ENCODE measurements around the gene CPLANE1. TPM values are rescaled to one million over a fixed set of nuclear protein-coding genes. Genes with fewer than 3 reads are reported as not detected.

Gene CPLANE1
- total and polyA plus RNA-seq, 9 of the 15 experiments (the other 6 are each of a cell fraction or from before 2014, with no cell fraction given): under 0.01 to 0.27 (median 0.08) TPM; not detected in 2

DNA sequence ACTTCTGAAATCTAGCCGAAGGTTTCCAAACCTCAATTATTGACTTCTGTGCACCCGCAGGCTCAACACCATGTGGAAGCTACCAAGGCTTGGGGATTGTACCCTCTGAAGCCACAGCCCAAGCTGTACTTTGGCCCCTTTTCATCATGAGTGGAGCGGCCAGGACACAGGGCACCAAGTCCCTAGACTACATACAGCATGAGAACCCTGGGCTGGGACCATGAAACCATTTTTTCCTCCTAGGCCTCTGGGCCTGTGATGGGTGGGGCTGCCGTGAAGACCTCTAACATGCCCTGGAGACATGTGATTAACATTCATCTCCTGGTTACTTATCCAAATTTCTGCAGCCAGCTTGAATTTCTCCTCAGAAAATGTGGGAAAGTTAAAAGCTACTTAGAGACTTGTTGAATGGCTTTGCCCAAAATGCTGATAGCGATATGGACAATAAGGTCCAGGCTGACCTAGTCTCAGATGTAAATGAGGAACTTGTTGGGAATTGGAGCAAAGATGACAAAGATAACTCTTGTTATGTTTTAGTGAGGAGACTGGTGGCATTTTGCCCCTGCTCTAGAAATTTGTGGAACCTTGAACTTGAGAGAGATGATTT is 34.1 kb upstream of the CPLANE1 start:
- CTCF ChIA-PET (ENCODE audit: low intra/inter-chr PET ratio): no interaction called here

More for the DNA sequence above, 34.1 kb upstream of the CPLANE1 start:
- TF ChIP-seq SMAD4 (CRISPR knock-in tag; conservative IDR thresholded peaks at IDR 0.05) (no peak), ZNF780A (CRISPR knock-in tag; IDR thresholded peaks at IDR 0.05) (no peak), CBX3 (IDR thresholded peaks at IDR 0.05; ENCODE audit: borderline replicate concordance in 1 of 2, low read length in 2 of 2) (peak in 1 of 2 experiments; percentile 75; a peak in 2 of 3 replicates), TRIM28 (IDR thresholded peaks at IDR 0.05) (peak; percentile 83), ZNF280A (IDR thresholded peaks at IDR 0.05; ENCODE audit: low read depth, partially characterized antibody) (peak; percentile 56), CBX1 (IDR thresholded peaks at IDR 0.05; ENCODE audit: low read depth) (0 out of 2 replicates have a peak, but pooled peaks have one; percentile 67), CBX5 (IDR thresholded peaks at IDR 0.05; ENCODE audit: borderline replicate concordance, low read depth) (peak; percentile 91), ZFP36 (IDR thresholded peaks at IDR 0.05; ENCODE audit: low read depth, low read length, partially characterized antibody) (peak; percentile 95)
- TF ChIP-seq, protein P1, sequence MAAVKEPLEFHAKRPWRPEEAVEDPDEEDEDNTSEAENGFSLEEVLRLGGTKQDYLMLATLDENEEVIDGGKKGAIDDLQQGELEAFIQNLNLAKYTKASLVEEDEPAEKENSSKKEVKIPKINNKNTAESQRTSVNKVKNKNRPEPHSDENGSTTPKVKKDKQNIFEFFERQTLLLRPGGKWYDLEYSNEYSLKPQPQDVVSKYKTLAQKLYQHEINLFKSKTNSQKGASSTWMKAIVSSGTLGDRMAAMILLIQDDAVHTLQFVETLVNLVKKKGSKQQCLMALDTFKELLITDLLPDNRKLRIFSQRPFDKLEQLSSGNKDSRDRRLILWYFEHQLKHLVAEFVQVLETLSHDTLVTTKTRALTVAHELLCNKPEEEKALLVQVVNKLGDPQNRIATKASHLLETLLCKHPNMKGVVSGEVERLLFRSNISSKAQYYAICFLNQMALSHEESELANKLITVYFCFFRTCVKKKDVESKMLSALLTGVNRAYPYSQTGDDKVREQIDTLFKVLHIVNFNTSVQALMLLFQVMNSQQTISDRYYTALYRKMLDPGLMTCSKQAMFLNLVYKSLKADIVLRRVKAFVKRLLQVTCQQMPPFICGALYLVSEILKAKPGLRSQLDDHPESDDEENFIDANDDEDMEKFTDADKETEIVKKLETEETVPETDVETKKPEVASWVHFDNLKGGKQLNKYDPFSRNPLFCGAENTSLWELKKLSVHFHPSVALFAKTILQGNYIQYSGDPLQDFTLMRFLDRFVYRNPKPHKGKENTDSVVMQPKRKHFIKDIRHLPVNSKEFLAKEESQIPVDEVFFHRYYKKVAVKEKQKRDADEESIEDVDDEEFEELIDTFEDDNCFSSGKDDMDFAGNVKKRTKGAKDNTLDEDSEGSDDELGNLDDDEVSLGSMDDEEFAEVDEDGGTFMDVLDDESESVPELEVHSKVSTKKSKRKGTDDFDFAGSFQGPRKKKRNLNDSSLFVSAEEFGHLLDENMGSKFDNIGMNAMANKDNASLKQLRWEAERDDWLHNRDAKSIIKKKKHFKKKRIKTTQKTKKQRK (IDR thresholded peaks at IDR 0.05; ENCODE audit: borderline replicate concordance, low read depth, low read length): peak; percentile 80
- TF ChIP-seq, protein P2, sequence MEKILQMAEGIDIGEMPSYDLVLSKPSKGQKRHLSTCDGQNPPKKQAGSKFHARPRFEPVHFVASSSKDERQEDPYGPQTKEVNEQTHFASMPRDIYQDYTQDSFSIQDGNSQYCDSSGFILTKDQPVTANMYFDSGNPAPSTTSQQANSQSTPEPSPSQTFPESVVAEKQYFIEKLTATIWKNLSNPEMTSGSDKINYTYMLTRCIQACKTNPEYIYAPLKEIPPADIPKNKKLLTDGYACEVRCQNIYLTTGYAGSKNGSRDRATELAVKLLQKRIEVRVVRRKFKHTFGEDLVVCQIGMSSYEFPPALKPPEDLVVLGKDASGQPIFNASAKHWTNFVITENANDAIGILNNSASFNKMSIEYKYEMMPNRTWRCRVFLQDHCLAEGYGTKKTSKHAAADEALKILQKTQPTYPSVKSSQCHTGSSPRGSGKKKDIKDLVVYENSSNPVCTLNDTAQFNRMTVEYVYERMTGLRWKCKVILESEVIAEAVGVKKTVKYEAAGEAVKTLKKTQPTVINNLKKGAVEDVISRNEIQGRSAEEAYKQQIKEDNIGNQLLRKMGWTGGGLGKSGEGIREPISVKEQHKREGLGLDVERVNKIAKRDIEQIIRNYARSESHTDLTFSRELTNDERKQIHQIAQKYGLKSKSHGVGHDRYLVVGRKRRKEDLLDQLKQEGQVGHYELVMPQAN (IDR thresholded peaks at IDR 0.05; ENCODE audit: borderline replicate concordance): no peak
- ATAC-seq (no peak), FAIRE-seq (no peak), DNase-seq (ENCODE audit: extremely low read depth in 1 of 4, low spot score in 3 of 4) (peak in 1 of 4 experiments; percentile 19)
- no peaks in the 10 kb centered on the region for H3K4me1 ChIP-seq (replicated peaks in 1 of 2; ENCODE audit: control insufficient read depth in 2 of 2, insufficient read depth in 2 of 2, low read length in 2 of 2)
- WGBS (ENCODE audit: insufficient coverage, low coverage, missing lambda C conversion rate): 34% methylated on average over 5 of the region's 5 CpGs
- H3K79me2 ChIP-seq (ENCODE audit: control insufficient read depth, insufficient read depth, low read length): no peaks in the 10 kb centered on the region
- H3K4me2 ChIP-seq (ENCODE audit: insufficient read depth, low read length): no peak overlapping the region
- H2AFZ ChIP-seq (ENCODE audit: low read depth, low read length): no peak overlapping the region
- in situ Hi-C loops (cut with MboI) (no loop called here), intact Hi-C loops (cut with micrococcal nuclease) (no loop called here)
- POLR2A ChIA-PET: no interaction called here
- no peak overlapping the region for H3K27ac ChIP-seq (ENCODE audit: extremely low read depth, low read depth, low read length)
- H3K9me1 ChIP-seq (ENCODE audit: control insufficient read depth, insufficient read depth, low read length): no peaks in the 10 kb centered on the region
- BruUV-seq (replicated peaks): no TSS peak
- peaks cover 7% of the 10 kb centered on the region for H3K9me3 ChIP-seq (replicated peaks; ENCODE audit: control insufficient read depth, insufficient read depth, low read depth, low read length)
- no peaks in the 10 kb centered on the region for H4K20me1 ChIP-seq (replicated peaks; ENCODE audit: control insufficient read depth, insufficient read depth, low read length)
- H3K4me3 ChIP-seq: no peak overlapping the region
- H3K36me3 ChIP-seq (ENCODE audit: control insufficient read depth, insufficient read depth, low read length): no peaks in the 10 kb centered on the region
- no peak overlapping the region for H3K9ac ChIP-seq (ENCODE audit: insufficient read depth in 1 of 2, low read depth in 2 of 2, low read length in 2 of 2)
- no peaks in the 10 kb centered on the region for H3K27me3 ChIP-seq (ENCODE audit: control insufficient read depth in 2 of 2, insufficient read depth in 2 of 2, low read length in 2 of 2)
